GM13976 (cell line): ENCODE results near the gene DPP8.

Experiments
- DNase-seq: peaks from one replicate; pipeline ENCODE4 v3.0.0; 2012; ENCODE audit warnings: low spot score
- CTCF ChIP-seq: IDR thresholded peaks from 2 replicates; pipeline ENCODE4 v1.5.1; 2012; ENCODE audit warnings: borderline replicate concordance, mild to moderate bottlenecking; ENCODE audit not compliant: insufficient read depth; ENCODE audit errors: extremely low read depth, missing control alignments, control extremely low read depth
- in situ Hi-C: fragments of 300-500 bp; cut with MboI; formaldehyde crosslinking; loops from one replicate; pipeline ENCODE4 v1.12.0; 2022; ENCODE audit warnings: low sequenced_read_pairs, mixed read lengths, inconsistent platforms; ENCODE audit not compliant: unreplicated experiment

Gene DPP8

GRCh38 chr15:65512807-65513416 is 4.6 kb downstream of the DPP8 start:
- no peak for DNase-seq
- no peak for TF ChIP-seq CTCF
- in situ Hi-C loops: no loop called here

- no peak for DNase-seq
- no peak for TF ChIP-seq CTCF
- in situ Hi-C loops: no loop called here
Observed at GRCh38 chr15:65512189-65512588, 5.3 kb downstream of the DPP8 start.

- no peak for TF ChIP-seq CTCF
- no peak for DNase-seq
- in situ Hi-C loops: no loop called here
Observed at GRCh38 chr15:65509321-65509720, 8.2 kb downstream of the DPP8 start.

- no peak for TF ChIP-seq CTCF
- in situ Hi-C loops: no loop called here
- no peak for DNase-seq
Observed at GRCh38 chr15:65494076-65494475, 23.4 kb downstream of the DPP8 start.

- TF ChIP-seq CTCF: no peak
- DNase-seq: no peak
- in situ Hi-C loops: no loop called here
Observed at GRCh38 chr15:65484876-65485275, 32.6 kb downstream of the DPP8 start.

- TF ChIP-seq CTCF: no peak
- in situ Hi-C loops: no loop called here
- DNase-seq: no peak
Observed at GRCh38 chr15:65476903-65477302, 40.6 kb downstream of the DPP8 start.
